ENCODE measurements around the gene SLC6A12. TPM values are rescaled to one million over a fixed set of nuclear protein-coding genes. Genes with fewer than 3 reads are reported as not detected.

SLC6A12 gene
- total and polyA plus RNA-seq, 9 of the 15 experiments (the other 6 are each of a cell fraction or from before 2014, with no cell fraction given): not detected

GRCh38 chr12:215116-215515 lies 1.2 kb upstream of the SLC6A12 start:
- H3K4me1 ChIP-seq (replicated peaks in 1 of 2; ENCODE audit: control insufficient read depth in 2 of 2, insufficient read depth in 2 of 2, low read length in 2 of 2): peaks cover 0 to 5% of the 10 kb centered on the region in 2 experiments; a peak in 2 of 5 replicates
- WGBS (ENCODE audit: insufficient coverage, low coverage, missing lambda C conversion rate): 2% methylated on average over 6 of the region's 6 CpGs
- BruUV-seq (replicated peaks): no TSS peak
- H4K20me1 ChIP-seq (replicated peaks; ENCODE audit: control insufficient read depth, insufficient read depth, low read length): no peaks in the 10 kb centered on the region
- in situ Hi-C loops (cut with MboI): no loop called here
- no peak overlapping the region for H3K27ac ChIP-seq (ENCODE audit: extremely low read depth, low read depth, low read length)
- H2AFZ ChIP-seq (ENCODE audit: low read depth, low read length): no peak overlapping the region
- FAIRE-seq: no peak
- no peaks in the 10 kb centered on the region for H3K9me1 ChIP-seq (ENCODE audit: control insufficient read depth, insufficient read depth, low read length)
- CTCF ChIA-PET (ENCODE audit: low intra/inter-chr PET ratio): no interaction called here
- no peak overlapping the region for H3K4me2 ChIP-seq (ENCODE audit: insufficient read depth, low read length)
- no peaks in the 10 kb centered on the region for H3K36me3 ChIP-seq (ENCODE audit: control insufficient read depth, insufficient read depth, low read length)
- H3K9ac ChIP-seq (ENCODE audit: insufficient read depth in 1 of 2, low read depth in 2 of 2, low read length in 2 of 2): no peak overlapping the region
- intact Hi-C loops (cut with micrococcal nuclease): no loop called here
- H3K4me3 ChIP-seq: no peak overlapping the region
- peaks cover 14 to 64% of the 10 kb centered on the region in 2 experiments for H3K27me3 ChIP-seq (ENCODE audit: control insufficient read depth in 2 of 2, insufficient read depth in 2 of 2, low read length in 2 of 2)
- H3K9me3 ChIP-seq (replicated peaks; ENCODE audit: control insufficient read depth, insufficient read depth, low read depth, low read length): no peaks in the 10 kb centered on the region
- POLR2A ChIA-PET: interaction anchor here (0.6 kb wide), 2 partner anchors 53 to 74 kb away, joined by 3 to 4 read pairs; no protein-coding TSS in a partner anchor
- no peaks in the 10 kb centered on the region for H3K79me2 ChIP-seq (ENCODE audit: control insufficient read depth, insufficient read depth, low read length)
- no peak for ATAC-seq
- no peak for DNase-seq (ENCODE audit: extremely low read depth in 1 of 4, low spot score in 3 of 4)
- TF ChIP-seq FOXP4 (CRISPR knock-in tag; IDR thresholded peaks at IDR 0.05; ENCODE audit: borderline replicate concordance): no peak
- TF ChIP-seq ARID3A (IDR thresholded peaks at IDR 0.05; ENCODE audit: borderline replicate concordance, low read depth, low read length): no peak
- no peak for TF ChIP-seq ZNF354B (CRISPR knock-in tag; IDR thresholded peaks at IDR 0.05)
- no peak for TF ChIP-seq RUNX1 (IDR thresholded peaks at IDR 0.05; ENCODE audit: low read depth)
- no peak for TF ChIP-seq HDAC8 (tag; IDR thresholded peaks at IDR 0.05)
- TF ChIP-seq, protein P1, sequence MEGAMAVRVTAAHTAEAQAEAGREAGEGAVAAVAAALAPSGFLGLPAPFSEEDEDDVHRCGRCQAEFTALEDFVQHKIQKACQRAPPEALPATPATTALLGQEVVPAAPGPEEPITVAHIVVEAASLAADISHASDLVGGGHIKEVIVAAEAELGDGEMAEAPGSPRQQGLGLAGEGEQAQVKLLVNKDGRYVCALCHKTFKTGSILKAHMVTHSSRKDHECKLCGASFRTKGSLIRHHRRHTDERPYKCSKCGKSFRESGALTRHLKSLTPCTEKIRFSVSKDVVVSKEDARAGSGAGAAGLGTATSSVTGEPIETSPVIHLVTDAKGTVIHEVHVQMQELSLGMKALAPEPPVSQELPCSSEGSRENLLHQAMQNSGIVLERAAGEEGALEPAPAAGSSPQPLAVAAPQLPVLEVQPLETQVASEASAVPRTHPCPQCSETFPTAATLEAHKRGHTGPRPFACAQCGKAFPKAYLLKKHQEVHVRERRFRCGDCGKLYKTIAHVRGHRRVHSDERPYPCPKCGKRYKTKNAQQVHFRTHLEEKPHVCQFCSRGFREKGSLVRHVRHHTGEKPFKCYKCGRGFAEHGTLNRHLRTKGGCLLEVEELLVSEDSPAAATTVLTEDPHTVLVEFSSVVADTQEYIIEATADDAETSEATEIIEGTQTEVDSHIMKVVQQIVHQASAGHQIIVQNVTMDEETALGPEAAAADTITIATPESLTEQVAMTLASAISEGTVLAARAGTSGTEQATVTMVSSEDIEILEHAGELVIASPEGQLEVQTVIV (CRISPR knock-in tag; IDR thresholded peaks at IDR 0.05; ENCODE audit: borderline replicate concordance): no peak
- TF ChIP-seq, protein P2, sequence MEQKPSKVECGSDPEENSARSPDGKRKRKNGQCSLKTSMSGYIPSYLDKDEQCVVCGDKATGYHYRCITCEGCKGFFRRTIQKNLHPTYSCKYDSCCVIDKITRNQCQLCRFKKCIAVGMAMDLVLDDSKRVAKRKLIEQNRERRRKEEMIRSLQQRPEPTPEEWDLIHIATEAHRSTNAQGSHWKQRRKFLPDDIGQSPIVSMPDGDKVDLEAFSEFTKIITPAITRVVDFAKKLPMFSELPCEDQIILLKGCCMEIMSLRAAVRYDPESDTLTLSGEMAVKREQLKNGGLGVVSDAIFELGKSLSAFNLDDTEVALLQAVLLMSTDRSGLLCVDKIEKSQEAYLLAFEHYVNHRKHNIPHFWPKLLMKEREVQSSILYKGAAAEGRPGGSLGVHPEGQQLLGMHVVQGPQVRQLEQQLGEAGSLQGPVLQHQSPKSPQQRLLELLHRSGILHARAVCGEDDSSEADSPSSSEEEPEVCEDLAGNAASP (IDR thresholded peaks at IDR 0.05): no peak
- no peak for TF ChIP-seq ZBTB34 (CRISPR knock-in tag; IDR thresholded peaks at IDR 0.05)
